ENCODE results near the gene LIN28A. TPM values are rescaled to one million over a fixed set of nuclear protein-coding genes. Genes with fewer than 3 reads are reported as not detected.
A peak's percentile ranks its signal among the peaks of the same experiment; 100 is the strongest.

LIN28A gene
- total RNA-seq, 4 donors from 2014 or later: not detected

DNA sequence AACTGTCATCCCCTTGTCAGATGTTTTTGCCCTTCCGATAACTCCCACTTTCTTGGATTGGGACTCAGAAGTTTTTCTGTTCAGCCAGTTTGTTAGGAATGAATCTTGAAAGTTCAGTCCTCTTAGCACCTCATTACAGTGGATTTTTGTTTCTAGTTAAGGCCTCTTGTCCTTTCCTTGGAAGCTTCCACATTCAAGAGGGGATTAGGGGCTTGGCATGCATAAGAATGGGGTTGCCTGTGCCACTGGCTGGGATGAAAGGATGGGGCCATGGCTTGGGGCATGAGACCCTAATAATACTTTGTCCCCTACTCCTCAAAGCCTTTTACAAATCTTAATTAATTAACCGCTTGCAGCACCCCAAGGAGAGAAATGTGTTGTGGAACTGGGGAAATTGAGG lies 19.1 kb downstream of the LIN28A start:
- H3K27ac ChIP-seq: no peak overlapping the region
- H3K36me3 ChIP-seq: no peaks in the 10 kb centered on the region
- H3K4me3 ChIP-seq: no peak overlapping the region
- H3K4me1 ChIP-seq: peaks cover 4 to 29% (median 26%) of the 10 kb centered on the region in 4 donors
- 85 to 93% methylated on average over 2 of the region's 2 CpGs for WGBS, 2 donors (ENCODE audit: low coverage in 1 of 2)
- H3K9me3 ChIP-seq: no peaks in the 10 kb centered on the region
- intact Hi-C loops (cut with DNase I; ENCODE audit: low total_unique reads) (no loop called here), in situ Hi-C loops (cut with MboI; ENCODE audit: low pct_ligation_motif_present in 1 of 4, low pct_unique_long_range_greater_than_20kb in 1 of 4, low sequenced_read_pairs in 3 of 4) (no loop called here)
- TF ChIP-seq, protein P1, sequence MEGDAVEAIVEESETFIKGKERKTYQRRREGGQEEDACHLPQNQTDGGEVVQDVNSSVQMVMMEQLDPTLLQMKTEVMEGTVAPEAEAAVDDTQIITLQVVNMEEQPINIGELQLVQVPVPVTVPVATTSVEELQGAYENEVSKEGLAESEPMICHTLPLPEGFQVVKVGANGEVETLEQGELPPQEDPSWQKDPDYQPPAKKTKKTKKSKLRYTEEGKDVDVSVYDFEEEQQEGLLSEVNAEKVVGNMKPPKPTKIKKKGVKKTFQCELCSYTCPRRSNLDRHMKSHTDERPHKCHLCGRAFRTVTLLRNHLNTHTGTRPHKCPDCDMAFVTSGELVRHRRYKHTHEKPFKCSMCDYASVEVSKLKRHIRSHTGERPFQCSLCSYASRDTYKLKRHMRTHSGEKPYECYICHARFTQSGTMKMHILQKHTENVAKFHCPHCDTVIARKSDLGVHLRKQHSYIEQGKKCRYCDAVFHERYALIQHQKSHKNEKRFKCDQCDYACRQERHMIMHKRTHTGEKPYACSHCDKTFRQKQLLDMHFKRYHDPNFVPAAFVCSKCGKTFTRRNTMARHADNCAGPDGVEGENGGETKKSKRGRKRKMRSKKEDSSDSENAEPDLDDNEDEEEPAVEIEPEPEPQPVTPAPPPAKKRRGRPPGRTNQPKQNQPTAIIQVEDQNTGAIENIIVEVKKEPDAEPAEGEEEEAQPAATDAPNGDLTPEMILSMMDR (IDR thresholded peaks at IDR 0.05): no peak
- TF ChIP-seq EP300 (IDR thresholded peaks at IDR 0.05; ENCODE audit: low read depth): no peak
- TF ChIP-seq POLR2A (IDR thresholded peaks at IDR 0.05): no peak
- TF ChIP-seq POLR2AphosphoS5 (IDR thresholded peaks at IDR 0.05): no peak
- H3K27me3 ChIP-seq: peaks cover 14% of the 10 kb centered on the region
- no peak for DNase-seq

DNA sequence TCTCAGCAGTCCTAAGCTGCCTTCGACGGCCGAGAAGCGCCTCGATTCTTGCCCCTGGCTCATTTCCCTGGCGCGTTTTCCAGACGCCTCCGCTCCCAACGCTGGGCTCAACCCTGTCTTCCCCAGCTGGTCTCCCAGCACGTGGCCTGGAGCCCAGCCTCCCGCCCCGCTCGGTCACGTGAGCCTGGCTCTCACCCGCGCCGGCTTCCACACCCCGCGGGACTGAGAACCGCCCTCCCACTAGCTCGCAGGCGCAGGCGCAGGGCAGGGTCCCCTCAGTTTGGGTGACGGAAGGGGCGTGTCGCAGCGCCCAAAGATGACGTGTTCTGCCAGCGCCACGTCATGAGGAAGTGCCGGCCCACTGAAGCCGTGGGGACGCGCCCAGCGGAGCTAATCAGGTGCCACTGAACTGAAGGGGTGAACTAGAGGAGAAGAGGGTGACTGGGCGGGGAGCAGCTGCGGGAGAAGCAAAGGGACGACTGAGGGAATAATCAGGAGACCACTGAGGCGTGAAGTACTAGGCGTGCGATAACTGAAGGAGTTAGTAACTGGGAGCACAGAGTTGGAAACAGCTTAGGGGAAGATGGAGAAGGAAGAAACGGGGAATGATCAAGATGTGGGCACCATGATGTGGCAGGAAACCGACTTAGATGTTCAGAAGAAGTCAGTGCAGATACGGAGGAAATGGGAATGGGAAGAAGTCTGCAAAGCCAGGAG lies 21.5 kb downstream of the LIN28A start, which contains the start of gene DHDDS:
TSS of gene DHDDS (plus strand) at position 343 of the 717 bp plus-strand sequence. CDS start 625 bp downstream, outside the sequence.
- Histone ChIP-seq H3K27me3 (no peaks in the 10 kb centered on the region), H3K4me3 (peak within 1 kb of the TSS; percentile 37 to 87 (median 68)), H3K27ac (peak within 1 kb of the TSS; percentile 84 to 97 (median 90)), H3K9me3 (no peaks in the 10 kb centered on the region), H3K36me3 (peaks cover 0 to 11% (median 5%) of the 10 kb centered on the region in 4 donors), H3K4me1 (peaks cover 4 to 30% (median 26%) of the 10 kb centered on the region in 4 donors)
- 0% methylated on average over 3 to 45 of the region's 45 CpGs for WGBS, 2 donors (ENCODE audit: low coverage in 1 of 2)
- intact Hi-C loops (cut with DNase I; ENCODE audit: low total_unique reads): no loop called here
- peak; percentile 99 for DNase-seq
- TF ChIP-seq EP300 (IDR thresholded peaks at IDR 0.05; ENCODE audit: low read depth) (no peak), POLR2A (IDR thresholded peaks at IDR 0.05) (peak; percentile 97), POLR2AphosphoS5 (IDR thresholded peaks at IDR 0.05) (peak; percentile 95 to 99 (median 97))
- in situ Hi-C loops (cut with MboI; ENCODE audit: low pct_ligation_motif_present in 1 of 4, low pct_unique_long_range_greater_than_20kb in 1 of 4, low sequenced_read_pairs in 3 of 4): no loop called here

DNA sequence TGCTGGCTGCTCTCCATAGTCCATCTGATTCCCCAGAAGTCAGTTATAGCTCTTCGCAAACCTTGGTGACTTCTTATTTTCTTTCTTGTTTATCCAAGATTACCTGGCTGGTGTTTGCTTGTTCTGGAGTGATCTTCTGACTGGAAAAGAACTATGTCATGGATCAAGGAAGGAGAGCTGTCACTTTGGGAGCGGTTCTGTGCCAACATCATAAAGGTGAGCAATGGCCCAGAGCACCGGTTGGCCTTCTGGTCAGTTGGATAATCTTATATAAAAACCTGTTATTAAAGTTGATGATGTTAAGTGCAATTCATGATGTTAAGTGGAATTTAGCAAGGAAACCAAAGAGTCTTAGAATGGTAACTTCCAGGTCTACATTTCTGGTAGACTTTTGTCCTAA lies 22.2 kb downstream of the LIN28A start:
- 16 to 45% methylated on average over 3 of the region's 3 CpGs for WGBS, 2 donors (ENCODE audit: low coverage in 1 of 2)
- Histone ChIP-seq H3K4me1 (peaks cover 4 to 30% (median 26%) of the 10 kb centered on the region in 4 donors), H3K9me3 (no peaks in the 10 kb centered on the region), H3K27me3 (no peaks in the 10 kb centered on the region), H3K4me3 (peak overlapping the region; percentile 37 to 87 (median 68)), H3K27ac (peak overlapping the region; percentile 84 to 97 (median 90)), H3K36me3 (peaks cover 0 to 17% (median 7%) of the 10 kb centered on the region in 4 donors)
- TF ChIP-seq, protein P1 (IDR thresholded peaks at IDR 0.05): no peak
- TF ChIP-seq POLR2A (IDR thresholded peaks at IDR 0.05): no peak
- TF ChIP-seq EP300 (IDR thresholded peaks at IDR 0.05; ENCODE audit: low read depth): no peak
- peak in 2 of 3 donors; percentile 13 to 35 for TF ChIP-seq POLR2AphosphoS5 (IDR thresholded peaks at IDR 0.05)
- intact Hi-C loops (cut with DNase I; ENCODE audit: low total_unique reads): no loop called here
- in situ Hi-C loops (cut with MboI; ENCODE audit: low pct_ligation_motif_present in 1 of 4, low pct_unique_long_range_greater_than_20kb in 1 of 4, low sequenced_read_pairs in 3 of 4): no loop called here
- peak; percentile 46 for DNase-seq

DNA sequence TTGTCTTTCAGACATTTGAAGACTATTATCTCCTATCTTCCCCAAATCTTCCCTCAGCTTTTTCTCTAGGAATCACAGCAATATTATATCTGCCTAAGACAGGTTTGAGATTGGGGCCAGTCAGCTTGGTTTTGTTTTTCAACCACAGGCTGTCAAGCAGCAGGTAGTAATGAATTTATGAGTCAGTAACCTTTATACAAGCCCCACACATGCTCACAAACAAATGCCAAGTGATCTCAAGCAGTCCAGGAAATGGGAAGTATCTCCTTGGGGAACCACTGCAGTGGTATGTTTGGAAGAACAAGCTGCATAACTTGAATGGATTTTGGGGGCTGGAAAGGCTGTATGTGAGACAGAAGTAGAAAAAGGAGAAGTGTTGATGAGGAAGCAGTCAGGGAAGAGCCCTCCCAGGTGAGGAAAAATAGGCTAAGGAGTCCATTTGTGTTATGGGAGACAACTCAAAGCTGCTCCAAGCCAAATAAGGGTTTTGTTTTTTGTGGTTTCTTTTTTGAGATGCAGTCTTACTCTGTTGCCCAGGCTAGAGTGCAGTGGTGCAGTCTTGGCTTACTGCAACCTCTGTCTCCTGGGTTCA lies 23.6 kb downstream of the LIN28A start:
- no peak for TF ChIP-seq EP300 (IDR thresholded peaks at IDR 0.05; ENCODE audit: low read depth)
- TF ChIP-seq POLR2AphosphoS5 (IDR thresholded peaks at IDR 0.05): no peak
- TF ChIP-seq POLR2A (IDR thresholded peaks at IDR 0.05): no peak
- TF ChIP-seq, protein P1 (IDR thresholded peaks at IDR 0.05): no peak
- no peaks in the 10 kb centered on the region for H3K9me3 ChIP-seq
- no peak for DNase-seq
- intact Hi-C loops (cut with DNase I; ENCODE audit: low total_unique reads): no loop called here
- in situ Hi-C loops (cut with MboI; ENCODE audit: low pct_ligation_motif_present in 1 of 4, low pct_unique_long_range_greater_than_20kb in 1 of 4, low sequenced_read_pairs in 3 of 4): no loop called here
- no peaks in the 10 kb centered on the region for H3K27me3 ChIP-seq
- peaks cover 0 to 31% (median 14%) of the 10 kb centered on the region in 4 donors for H3K36me3 ChIP-seq
- H3K27ac ChIP-seq: peak overlapping the region in 2 of 4 donors; percentile 93 to 97
- H3K4me1 ChIP-seq: peaks cover 4 to 30% (median 26%) of the 10 kb centered on the region in 4 donors
- H3K4me3 ChIP-seq: no peak overlapping the region

All from transverse colon (tissue), 4 donors.